Left ventricle myocardium inferior (tissue), 1 donor: ENCODE data around the gene VAMP8. TPM values are rescaled to one million over a fixed set of nuclear protein-coding genes. Genes with fewer than 3 reads are reported as not detected.
A peak's percentile ranks its signal among the peaks of the same experiment; 100 is the strongest.
"Not testable (repeated sequence)": the region's sequence is repeated elsewhere in the genome, so short reads cannot be mapped to it uniquely, and the experiment has no call there.

ENCODE experiments used
- DNase-seq: peaks from one replicate; pipeline ENCODE4 v3.0.0-alpha.2; 2020
- H3K27ac ChIP-seq: fragments of 200-600 bp; replicated peaks from 2 replicates; pipeline ENCODE4 v1.8.0; 2021
- H3K27me3 ChIP-seq: fragments of 200-600 bp; 2 replicates; pipeline ENCODE4 v1.8.0; 2021; ENCODE audit warnings: low read depth
- H3K36me3 ChIP-seq: fragments of 200-600 bp; 2 replicates; pipeline ENCODE4 v1.8.0; 2021
- H3K4me1 ChIP-seq: fragments of 200-600 bp; 2 replicates; pipeline ENCODE4 v1.8.0; 2021
- H3K4me3 ChIP-seq: fragments of 200-600 bp; 2 replicates; pipeline ENCODE4 v1.8.0; 2021; ENCODE audit warnings: mild to moderate bottlenecking, moderate library complexity
- H3K9me3 ChIP-seq: fragments of 200-600 bp; replicated peaks from 2 replicates; pipeline ENCODE4 v1.8.0; 2021
- CTCF ChIP-seq: fragments of 200-600 bp; IDR thresholded peaks from 2 replicates; pipeline ENCODE4 v1.8.0; 2021; ENCODE audit warnings: antibody characterized with exemption, mild to moderate bottlenecking, borderline replicate concordance
- intact Hi-C: fragments of 100-400 bp; cut with micrococcal nuclease; formaldehyde crosslinking; loops from one replicate; pipeline ENCODE4 v1.11.0; 2022
- total RNA-seq: library from RNA; stranded (reverse); fragmentation: NEBNext Ultra II Directional; extraction: Animal tissue kit (Norgen Biotek cat#: 25700); gene quantifications from one replicate; pipeline ENCODE4 v1.2.1, GENCODE V29; 2021
- donor health status: DM: no; HTN: yes; CAD: no; lungs with severe emphysema.

Gene VAMP8
- total RNA-seq, 1 donor from 2014 or later: 15.5 TPM

- intact Hi-C loops: no loop called here
- Histone ChIP-seq H3K36me3 (peaks cover 43% of the 10 kb centered on the region), H3K4me1 (peaks cover 75% of the 10 kb centered on the region), H3K9me3 (no peaks in the 10 kb centered on the region), H3K27ac (peak overlapping the region; percentile 100), H3K4me3 (peak overlapping the region; percentile 86), H3K27me3 (no peaks in the 10 kb centered on the region)
- DNase-seq: peak; percentile 73
- TF ChIP-seq CTCF: no peak
Observed at GRCh38 chr2:85539361-85540132, 37.8 kb upstream of the VAMP8 start.

DNA sequence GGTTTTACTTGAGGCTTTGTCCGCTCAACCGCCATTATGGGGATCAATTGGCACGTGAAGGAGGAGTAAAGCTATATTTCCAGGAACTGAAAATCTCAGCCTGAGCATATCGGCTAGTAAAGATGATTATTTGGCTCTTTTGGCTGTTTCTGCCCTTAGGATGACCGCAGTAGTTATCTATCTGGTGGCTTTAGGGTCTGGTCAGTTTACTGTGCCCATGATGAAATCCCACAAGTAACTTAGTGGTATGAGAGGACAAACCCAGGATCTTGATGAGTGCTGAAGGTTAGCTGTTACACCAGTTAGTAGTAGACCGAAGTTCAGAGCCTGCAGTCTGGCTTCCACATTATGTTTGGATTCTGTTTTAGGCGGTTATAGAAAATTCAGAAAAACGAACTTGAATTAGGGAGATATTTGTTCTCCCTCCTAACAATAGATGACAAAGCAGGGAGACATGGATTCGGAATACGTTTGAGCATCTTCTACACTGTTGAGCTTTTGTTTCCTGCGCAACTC is 37.2 kb upstream of the VAMP8 start:
- intact Hi-C loops: no loop called here
- H3K36me3 ChIP-seq: peaks cover 49% of the 10 kb centered on the region
- DNase-seq: no peak
- H3K4me3 ChIP-seq: peak overlapping the region; percentile 86
- peaks cover 78% of the 10 kb centered on the region for H3K4me1 ChIP-seq
- H3K27ac ChIP-seq: peak overlapping the region; percentile 100
- H3K9me3 ChIP-seq: no peaks in the 10 kb centered on the region
- no peak for TF ChIP-seq CTCF
- no peaks in the 10 kb centered on the region for H3K27me3 ChIP-seq

- no peak for DNase-seq
Observed at GRCh38 chr2:85541262-85541661, 36.1 kb upstream of the VAMP8 start.

GRCh38 chr2:85541753-85542457 is 35.5 kb upstream of the VAMP8 start:
- Histone ChIP-seq H3K4me1 (peaks cover 72% of the 10 kb centered on the region), H3K27me3 (no peaks in the 10 kb centered on the region), H3K27ac (peak overlapping the region; percentile 100), H3K4me3 (peak overlapping the region; percentile 86), H3K9me3 (no peaks in the 10 kb centered on the region), H3K36me3 (peaks cover 60% of the 10 kb centered on the region)
- no peak for TF ChIP-seq CTCF
- DNase-seq: no peak
- intact Hi-C loops: no loop called here

More at GRCh38 chr2:85541262-85541661, 36.1 kb upstream of the VAMP8 start:
- H3K4me1 ChIP-seq: peaks cover 78% of the 10 kb centered on the region
- H3K27me3 ChIP-seq: no peaks in the 10 kb centered on the region
- H3K27ac ChIP-seq: peak overlapping the region; percentile 100
- no peaks in the 10 kb centered on the region for H3K9me3 ChIP-seq
- TF ChIP-seq CTCF: no peak
- H3K36me3 ChIP-seq: peaks cover 59% of the 10 kb centered on the region
- peak overlapping the region; percentile 86 for H3K4me3 ChIP-seq
- intact Hi-C loops: no loop called here

DNA sequence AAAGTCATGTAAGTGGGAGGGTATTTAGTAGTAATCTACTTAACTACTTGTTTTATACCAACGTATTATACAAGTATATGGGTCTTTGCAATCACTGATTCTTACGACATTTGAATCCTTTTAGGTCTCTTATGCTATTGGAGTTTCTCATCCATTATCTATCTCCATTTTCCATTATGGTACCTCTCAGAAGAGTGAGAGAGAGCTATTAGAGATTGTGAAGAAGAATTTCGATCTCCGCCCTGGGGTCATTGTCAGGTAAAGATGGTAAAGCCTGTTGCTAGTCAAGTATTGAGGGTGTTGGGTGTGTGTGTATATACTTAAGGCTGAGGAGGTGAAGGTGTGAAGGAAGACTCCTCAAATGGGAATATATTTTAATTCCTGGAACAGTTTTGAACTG is 34.6 kb upstream of the VAMP8 start:
- no peak for TF ChIP-seq CTCF
- DNase-seq: no peak
- Histone ChIP-seq H3K4me1 (peaks cover 64% of the 10 kb centered on the region), H3K27me3 (no peaks in the 10 kb centered on the region), H3K27ac (peak overlapping the region; percentile 100), H3K36me3 (peaks cover 60% of the 10 kb centered on the region), H3K4me3 (peak overlapping the region; percentile 86), H3K9me3 (no peaks in the 10 kb centered on the region)
- intact Hi-C loops: no loop called here

DNA sequence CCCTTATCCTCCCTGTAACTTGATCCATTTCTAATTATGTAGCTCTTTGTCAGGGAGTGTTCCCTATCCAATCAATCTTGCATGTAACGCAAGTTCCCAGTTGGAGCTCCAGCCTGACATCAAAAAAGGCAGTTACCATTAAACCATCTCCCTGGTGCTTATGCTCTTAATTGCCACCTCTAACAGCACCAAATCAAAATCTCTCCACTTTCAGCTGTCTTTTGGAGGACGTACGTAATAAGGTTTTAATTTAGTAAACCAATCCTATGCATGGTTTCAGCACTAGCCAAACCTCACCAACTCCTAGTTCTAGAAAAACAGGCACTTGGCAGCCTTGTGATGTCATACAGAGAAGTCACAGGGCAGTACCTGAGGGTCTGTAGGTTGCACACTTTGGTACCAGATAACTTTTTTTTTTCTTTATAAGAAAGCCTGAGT is 33.1 kb upstream of the VAMP8 start:
- H3K27me3 ChIP-seq, intact Hi-C loops, H3K27ac ChIP-seq, DNase-seq, H3K4me3 ChIP-seq, H3K9me3 ChIP-seq: not testable (repeated sequence)
- Histone ChIP-seq H3K36me3 (peaks cover 64% of the 10 kb centered on the region), H3K4me1 (peaks cover 54% of the 10 kb centered on the region)

DNA sequence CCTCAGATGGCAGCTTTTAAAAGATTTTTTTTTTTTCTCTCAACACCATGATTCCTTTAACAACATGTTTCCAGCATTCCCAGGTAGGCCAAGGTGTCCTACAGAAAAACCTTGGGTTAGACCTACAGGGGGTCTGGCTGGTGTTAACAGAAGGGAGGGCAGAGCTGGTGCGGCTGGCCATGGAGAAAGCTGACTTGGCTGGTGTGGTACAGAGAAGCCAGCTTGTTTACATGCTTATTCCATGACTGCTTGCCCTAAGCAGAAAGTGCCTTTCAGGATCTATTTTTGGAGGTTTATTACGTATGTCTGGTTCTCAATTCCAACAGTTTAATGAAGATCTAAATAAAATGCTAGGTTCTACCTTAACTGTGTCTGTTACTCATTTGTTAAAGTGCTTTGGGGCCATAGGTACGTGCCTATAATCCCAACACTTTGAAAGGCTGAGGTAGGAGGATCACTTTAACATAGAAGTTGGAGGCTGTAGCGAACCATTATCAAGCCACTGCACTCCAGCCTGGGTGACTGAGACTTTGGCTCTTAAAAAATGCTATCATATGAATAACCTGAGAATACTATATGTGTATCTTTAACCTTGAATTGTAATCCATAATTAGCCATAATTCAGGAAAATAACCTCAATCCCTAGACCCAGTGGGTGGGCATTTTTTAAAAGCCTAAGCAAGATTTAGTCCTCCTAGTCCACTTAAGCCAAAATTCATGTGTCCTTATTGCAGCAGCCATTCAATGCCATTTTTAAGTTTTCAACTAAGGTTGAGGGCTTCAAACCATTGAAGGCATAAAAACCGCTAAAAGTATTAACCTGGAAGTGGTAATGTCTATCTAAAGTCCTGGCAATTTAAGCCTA is 32.2 kb upstream of the VAMP8 start:
- Histone ChIP-seq H3K36me3 (peaks cover 72% of the 10 kb centered on the region), H3K4me1 (peaks cover 46% of the 10 kb centered on the region)
- DNase-seq, H3K4me3 ChIP-seq, intact Hi-C loops, H3K9me3 ChIP-seq, H3K27me3 ChIP-seq, H3K27ac ChIP-seq: not testable (repeated sequence)
